ENCODE data around the gene PAFAH1B2. TPM values are rescaled to one million over a fixed set of nuclear protein-coding genes. Genes with fewer than 3 reads are reported as not detected.

PAFAH1B2 gene
- total RNA-seq, 1 experiment from 2014 or later, result 154 TPM

DNA sequence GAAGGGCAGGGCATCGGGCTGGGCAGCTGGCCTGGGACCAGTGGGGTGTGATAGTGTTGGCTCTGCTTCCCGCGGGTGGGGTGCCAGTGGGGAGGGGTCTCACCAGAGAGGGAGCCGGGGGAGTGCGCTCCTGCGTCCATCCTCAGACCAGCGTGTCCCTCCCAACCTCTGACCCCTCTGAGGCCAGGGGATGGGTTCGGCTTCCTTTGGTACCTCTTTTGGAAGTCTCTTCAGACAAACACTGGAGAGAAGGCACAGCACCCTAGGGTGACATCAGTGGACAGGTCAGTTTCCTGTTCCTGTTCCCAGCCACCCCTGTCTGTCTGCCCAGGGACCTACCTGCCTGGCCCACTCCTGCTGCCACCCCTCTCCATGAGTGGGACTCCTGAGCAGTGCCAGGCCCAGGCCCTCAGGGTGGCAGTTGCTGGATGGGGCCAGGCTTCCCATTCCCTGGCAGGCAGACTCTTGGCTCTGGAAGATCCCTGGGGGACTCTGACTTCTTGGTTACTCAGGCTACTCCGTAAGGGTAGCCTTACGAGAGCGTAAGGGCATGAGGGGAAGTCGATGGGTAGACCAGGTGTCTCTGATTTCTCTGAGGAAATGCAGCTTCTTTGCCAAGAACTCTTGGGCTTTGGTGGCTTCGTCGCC lies 57.7 kb downstream of the PAFAH1B2 start:
- Histone ChIP-seq H2AFZ (ENCODE audit: low read depth, low read length, poor library complexity, severe bottlenecking) (no peak overlapping the region), H3K4me1 (ENCODE audit: control insufficient read depth in 1 of 2, insufficient read depth in 2 of 2, low read length in 2 of 2) (peaks cover 13 to 28% of the 10 kb centered on the region in 2 experiments), H3K4me2 (ENCODE audit: low read length) (no peak overlapping the region), H3K36me3 (ENCODE audit: control insufficient read depth in 1 of 2, insufficient read depth in 2 of 2, low read length in 2 of 2) (peaks cover 0 to 7% of the 10 kb centered on the region in 2 experiments; a peak in 1 of 4 replicates), H3K9ac (ENCODE audit: low read length) (no peak overlapping the region), H3K27ac (ENCODE audit: low read depth, low read length) (no peak overlapping the region), H3K9me3 (ENCODE audit: control insufficient read depth in 1 of 2, insufficient read depth in 1 of 2, low read depth in 1 of 2, low read length in 2 of 2) (no peaks in the 10 kb centered on the region), H3K4me3 (replicated peaks in 1 of 2; ENCODE audit: low read depth in 1 of 2, low read length in 2 of 2) (no peak overlapping the region), H3K27me3 (ENCODE audit: insufficient read depth, low read length) (no peaks in the 10 kb centered on the region), H4K20me1 (ENCODE audit: insufficient read depth) (no peaks in the 10 kb centered on the region), H3K79me2 (ENCODE audit: insufficient read depth, low read length) (no peaks in the 10 kb centered on the region), H3K9me2 (ENCODE audit: insufficient read depth) (no peaks in the 10 kb centered on the region)
- POLR2A ChIA-PET, result no interaction called here
- ATAC-seq (no peak), DNase-seq (ENCODE audit: low read depth, low spot score) (no peak)
- no TSS peak for BruUV-seq (replicated peaks)
- TF ChIP-seq YY1 (IDR thresholded peaks at IDR 0.05; ENCODE audit: extremely low read depth, insufficient replicate concordance, low read depth, low read length) (no peak), FOSL1 (IDR thresholded peaks at IDR 0.05; ENCODE audit: low read depth) (no peak), EZH2 (IDR thresholded peaks at IDR 0.05) (no peak), JUND (IDR thresholded peaks at IDR 0.05) (no peak), CEBPB (IDR thresholded peaks at IDR 0.05; ENCODE audit: low read depth) (no peak), EGR1 (IDR thresholded peaks at IDR 0.05; ENCODE audit: low read depth) (no peak), EZH2phosphoT487 (IDR thresholded peaks at IDR 0.05; ENCODE audit: borderline replicate concordance) (no peak), TCF7L2 (IDR thresholded peaks at IDR 0.05; ENCODE audit: borderline replicate concordance, extremely low read depth, insufficient read depth, insufficient read length) (no peak), ZNF274 (IDR thresholded peaks at IDR 0.05; ENCODE audit: low read depth, low read length) (no peak), ZFX (IDR thresholded peaks at IDR 0.05) (no peak), POLR2AphosphoS5 (IDR thresholded peaks at IDR 0.05; ENCODE audit: low read depth, low read length) (no peak), ELF1 (IDR thresholded peaks at IDR 0.05; ENCODE audit: borderline replicate concordance, low read depth) (no peak), CBX3 (IDR thresholded peaks at IDR 0.05; ENCODE audit: low read depth) (no peak), POLR2A (IDR thresholded peaks at IDR 0.05; ENCODE audit: borderline replicate concordance, extremely low read depth, insufficient read depth, insufficient read length) (no peak), SIN3A (IDR thresholded peaks at IDR 0.05; ENCODE audit: low read depth) (no peak)
- TF ChIP-seq, protein P1, sequence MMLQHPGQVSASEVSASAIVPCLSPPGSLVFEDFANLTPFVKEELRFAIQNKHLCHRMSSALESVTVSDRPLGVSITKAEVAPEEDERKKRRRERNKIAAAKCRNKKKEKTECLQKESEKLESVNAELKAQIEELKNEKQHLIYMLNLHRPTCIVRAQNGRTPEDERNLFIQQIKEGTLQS (IDR thresholded peaks at IDR 0.05), result no peak
- TF ChIP-seq, protein P2, sequence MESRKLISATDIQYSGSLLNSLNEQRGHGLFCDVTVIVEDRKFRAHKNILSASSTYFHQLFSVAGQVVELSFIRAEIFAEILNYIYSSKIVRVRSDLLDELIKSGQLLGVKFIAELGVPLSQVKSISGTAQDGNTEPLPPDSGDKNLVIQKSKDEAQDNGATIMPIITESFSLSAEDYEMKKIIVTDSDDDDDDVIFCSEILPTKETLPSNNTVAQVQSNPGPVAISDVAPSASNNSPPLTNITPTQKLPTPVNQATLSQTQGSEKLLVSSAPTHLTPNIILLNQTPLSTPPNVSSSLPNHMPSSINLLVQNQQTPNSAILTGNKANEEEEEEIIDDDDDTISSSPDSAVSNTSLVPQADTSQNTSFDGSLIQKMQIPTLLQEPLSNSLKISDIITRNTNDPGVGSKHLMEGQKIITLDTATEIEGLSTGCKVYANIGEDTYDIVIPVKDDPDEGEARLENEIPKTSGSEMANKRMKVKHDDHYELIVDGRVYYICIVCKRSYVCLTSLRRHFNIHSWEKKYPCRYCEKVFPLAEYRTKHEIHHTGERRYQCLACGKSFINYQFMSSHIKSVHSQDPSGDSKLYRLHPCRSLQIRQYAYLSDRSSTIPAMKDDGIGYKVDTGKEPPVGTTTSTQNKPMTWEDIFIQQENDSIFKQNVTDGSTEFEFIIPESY (IDR thresholded peaks at IDR 0.05; ENCODE audit: extremely low read depth, insufficient replicate concordance, low read length), result no peak
- TF ChIP-seq, protein P3, sequence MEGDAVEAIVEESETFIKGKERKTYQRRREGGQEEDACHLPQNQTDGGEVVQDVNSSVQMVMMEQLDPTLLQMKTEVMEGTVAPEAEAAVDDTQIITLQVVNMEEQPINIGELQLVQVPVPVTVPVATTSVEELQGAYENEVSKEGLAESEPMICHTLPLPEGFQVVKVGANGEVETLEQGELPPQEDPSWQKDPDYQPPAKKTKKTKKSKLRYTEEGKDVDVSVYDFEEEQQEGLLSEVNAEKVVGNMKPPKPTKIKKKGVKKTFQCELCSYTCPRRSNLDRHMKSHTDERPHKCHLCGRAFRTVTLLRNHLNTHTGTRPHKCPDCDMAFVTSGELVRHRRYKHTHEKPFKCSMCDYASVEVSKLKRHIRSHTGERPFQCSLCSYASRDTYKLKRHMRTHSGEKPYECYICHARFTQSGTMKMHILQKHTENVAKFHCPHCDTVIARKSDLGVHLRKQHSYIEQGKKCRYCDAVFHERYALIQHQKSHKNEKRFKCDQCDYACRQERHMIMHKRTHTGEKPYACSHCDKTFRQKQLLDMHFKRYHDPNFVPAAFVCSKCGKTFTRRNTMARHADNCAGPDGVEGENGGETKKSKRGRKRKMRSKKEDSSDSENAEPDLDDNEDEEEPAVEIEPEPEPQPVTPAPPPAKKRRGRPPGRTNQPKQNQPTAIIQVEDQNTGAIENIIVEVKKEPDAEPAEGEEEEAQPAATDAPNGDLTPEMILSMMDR (IDR thresholded peaks at IDR 0.05 in 2 of 3, conservative IDR thresholded peaks at IDR 0.05 in 1 of 3; ENCODE audit: borderline replicate concordance in 1 of 3, insufficient read depth in 1 of 3, low read depth in 2 of 3, low read length in 2 of 3), result no peak
- TF ChIP-seq, protein P4, sequence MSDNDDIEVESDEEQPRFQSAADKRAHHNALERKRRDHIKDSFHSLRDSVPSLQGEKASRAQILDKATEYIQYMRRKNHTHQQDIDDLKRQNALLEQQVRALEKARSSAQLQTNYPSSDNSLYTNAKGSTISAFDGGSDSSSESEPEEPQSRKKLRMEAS (IDR thresholded peaks at IDR 0.05), result no peak
- RAD21 ChIA-PET (ENCODE audit: low non-redundant PET in 1 of 2, low total read pairs in 2 of 2, uncharacterized antibody in 2 of 2, unreplicated experiment in 2 of 2), result no interaction called here
- intact Hi-C loops (cut with micrococcal nuclease), result no loop called here
- CTCF ChIA-PET, result interaction anchor here (1.3 kb wide), 1 partner anchor 20 kb away, joined by 3 read pairs; no protein-coding TSS in a partner anchor

Measured in HCT116 (cell line).